ENCODE measurements around the gene LDLRAD1. TPM values are rescaled to one million over a fixed set of nuclear protein-coding genes. Genes with fewer than 3 reads are reported as not detected.
A peak's percentile ranks its signal among the peaks of the same experiment; 100 is the strongest.
"Not testable (repeated sequence)": the region's sequence is repeated elsewhere in the genome, so short reads cannot be mapped to it uniquely, and the experiment has no call there.

LDLRAD1 gene
- total RNA-seq, 2 experiments from 2014 or later: not detected

DNA sequence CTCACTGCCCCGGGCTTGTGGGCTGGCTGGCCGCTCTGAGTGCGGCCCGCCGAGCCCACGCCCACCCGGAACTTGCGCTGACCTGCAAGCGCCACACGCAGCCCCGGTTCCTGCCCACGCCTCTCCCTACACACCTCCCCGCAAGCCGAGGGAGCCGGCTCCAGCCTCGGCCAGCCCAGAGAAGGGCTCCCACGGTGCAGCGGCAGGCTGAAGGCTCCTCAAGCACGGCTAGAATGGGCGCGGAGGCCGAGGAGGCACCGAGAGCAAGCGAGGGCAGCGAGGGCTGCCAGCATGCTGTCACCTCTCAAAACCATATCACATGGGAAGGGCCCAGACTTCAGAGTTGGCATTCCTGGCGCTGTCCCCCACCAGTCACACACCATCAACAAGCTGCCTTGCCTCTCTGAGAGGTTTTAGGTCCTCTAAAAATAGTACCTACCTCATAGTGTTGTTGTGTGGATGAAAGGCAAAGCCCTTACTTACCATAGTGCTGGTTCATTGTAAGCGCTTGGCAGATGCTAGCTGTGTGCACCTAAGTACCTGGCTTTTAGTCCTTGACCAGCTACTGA is 13.4 kb downstream of the LDLRAD1 start:
- CTCF ChIA-PET: no interaction called here
- TF ChIP-seq CTCF (IDR thresholded peaks at IDR 0.05): no peak
- intact Hi-C loops (cut with DNase I, micrococcal nuclease): no loop called here

GRCh38 chr1:54003750-54004480 is 14.1 kb downstream of the LDLRAD1 start:
- H3K36me3 ChIP-seq (ENCODE audit: insufficient read depth, low read length); H3K4me1 ChIP-seq (ENCODE audit: insufficient read depth, low read length); H3K4me3 ChIP-seq (ENCODE audit: low read length); POLR2A ChIA-PET; CTCF ChIA-PET; intact Hi-C loops (cut with DNase I, micrococcal nuclease); H3K4me3 Mint-ChIP-seq; H3K4me1 Mint-ChIP-seq (ENCODE audit: low read depth); H3K36me3 Mint-ChIP-seq (ENCODE audit: low read depth); H3K27ac Mint-ChIP-seq; H3K9me3 Mint-ChIP-seq; H3K27ac ChIP-seq (ENCODE audit: low read depth in 1 of 2, low read length in 2 of 2); ATAC-seq (ENCODE audit: poor library complexity); H3K9me3 ChIP-seq (ENCODE audit: control insufficient read depth in 1 of 2, insufficient read depth in 1 of 2, low read length in 2 of 2); H3K27me3 Mint-ChIP-seq; H3K27me3 ChIP-seq (ENCODE audit: control insufficient read depth in 1 of 2, insufficient read depth in 2 of 2, low read length in 2 of 2): not testable (repeated sequence)
- peak in 1 of 14 experiments; percentile 21 for DNase-seq

More for the DNA sequence above, 13.4 kb downstream of the LDLRAD1 start:
- POLR2A ChIA-PET: no interaction called here
- Histone ChIP-seq H3K4me1 (ENCODE audit: insufficient read depth, low read length) (no peaks in the 10 kb centered on the region), H3K27me3 (ENCODE audit: control insufficient read depth in 1 of 2, insufficient read depth in 2 of 2, low read length in 2 of 2) (no peaks in the 10 kb centered on the region), H3K36me3 (ENCODE audit: insufficient read depth, low read length) (no peaks in the 10 kb centered on the region), H3K9me3 (ENCODE audit: control insufficient read depth in 1 of 2, insufficient read depth in 1 of 2, low read length in 2 of 2) (peaks cover 0 to 6% of the 10 kb centered on the region in 2 experiments), H3K4me3 (ENCODE audit: low read length) (no peak overlapping the region), H3K27ac (ENCODE audit: low read depth in 1 of 2, low read length in 2 of 2) (no peak overlapping the region)
- no peak overlapping the region for H3K27ac Mint-ChIP-seq
- no peaks in the 10 kb centered on the region for H3K27me3 Mint-ChIP-seq
- H3K9me3 Mint-ChIP-seq: no peaks in the 10 kb centered on the region
- no peak overlapping the region for H3K4me3 Mint-ChIP-seq
- H3K4me1 Mint-ChIP-seq (ENCODE audit: low read depth): no peaks in the 10 kb centered on the region
- ATAC-seq (ENCODE audit: poor library complexity) (no peak), DNase-seq (peak in 1 of 14 experiments; percentile 22)
- H3K36me3 Mint-ChIP-seq (ENCODE audit: low read depth): no peaks in the 10 kb centered on the region

DNA sequence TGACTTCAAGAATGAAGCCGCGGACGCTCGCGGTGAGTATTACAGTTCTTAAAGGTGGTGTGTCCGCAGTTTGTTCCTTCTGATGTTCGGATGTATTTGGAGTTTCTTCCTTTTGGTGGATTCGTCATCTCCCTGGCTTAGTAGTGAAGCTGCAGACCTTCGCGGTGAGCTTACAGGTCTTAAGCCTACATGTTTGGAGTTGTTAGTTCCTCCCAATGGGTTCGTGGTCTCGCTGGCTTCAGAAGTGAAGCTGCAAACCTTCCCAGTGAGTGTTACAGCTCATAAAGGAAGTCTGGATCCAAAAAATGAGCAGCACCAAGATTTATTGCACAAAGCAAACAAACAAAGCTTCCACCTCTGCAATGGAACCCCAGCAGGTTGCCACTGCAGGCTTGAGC is 14.7 kb downstream of the LDLRAD1 start:
- Histone ChIP-seq H3K27me3 (ENCODE audit: control insufficient read depth in 1 of 2, insufficient read depth in 2 of 2, low read length in 2 of 2) (no peaks in the 10 kb centered on the region), H3K27ac (ENCODE audit: low read depth in 1 of 2, low read length in 2 of 2) (no peak overlapping the region), H3K4me1 (ENCODE audit: insufficient read depth, low read length) (no peaks in the 10 kb centered on the region), H3K9me3 (ENCODE audit: control insufficient read depth in 1 of 2, insufficient read depth in 1 of 2, low read length in 2 of 2) (peaks cover 0 to 6% of the 10 kb centered on the region in 2 experiments), H3K36me3 (ENCODE audit: insufficient read depth, low read length) (no peaks in the 10 kb centered on the region), H3K4me3 (ENCODE audit: low read length) (no peak overlapping the region)
- Mint-ChIP-seq H3K27me3 (no peaks in the 10 kb centered on the region), H3K4me1 (ENCODE audit: low read depth) (no peaks in the 10 kb centered on the region), H3K36me3 (ENCODE audit: low read depth) (no peaks in the 10 kb centered on the region), H3K27ac (no peak overlapping the region), H3K4me3 (no peak overlapping the region), H3K9me3 (no peaks in the 10 kb centered on the region)
- ATAC-seq (ENCODE audit: poor library complexity) (no peak), DNase-seq (peak in 1 of 14 experiments; percentile 0)
- ChIA-PET CTCF (no interaction called here), POLR2A (no interaction called here)
- intact Hi-C loops (cut with DNase I, micrococcal nuclease): no loop called here
- TF ChIP-seq CTCF (IDR thresholded peaks at IDR 0.05): no peak

All from CD4-positive, alpha-beta T cell (primary cell).